Thyroid gland (tissue), 4 donors: ENCODE data around the gene B3GNT8.
A peak's percentile ranks its signal among the peaks of the same experiment; 100 is the strongest.

Experiments used
- POLR2A ChIP-seq, 2 donors: fragments of 450-650 bp; IDR thresholded peaks; one replicate each; pipeline ENCODE4 v1.6.1; 2017; ENCODE audit warnings: antibody characterized with exemption in 2 of 2, mild to moderate bottlenecking in 2 of 2, moderate library complexity in 1 of 2
- TF ChIP-seq, protein P1 (sequence below), 6 experiments: fragments of 200-600 bp in 3 of 6; fragments of 450-650 bp in 3 of 6; sonication (generic) in 3 of 6; IDR thresholded peaks; one replicate each; pipeline ENCODE4 v1.5.1; 2016 to 2019; ENCODE audit warnings: antibody characterized with exemption in 6 of 6, mild to moderate bottlenecking in 2 of 6, inconsistent platforms in 1 of 6, moderate library complexity in 1 of 6

DNA sequence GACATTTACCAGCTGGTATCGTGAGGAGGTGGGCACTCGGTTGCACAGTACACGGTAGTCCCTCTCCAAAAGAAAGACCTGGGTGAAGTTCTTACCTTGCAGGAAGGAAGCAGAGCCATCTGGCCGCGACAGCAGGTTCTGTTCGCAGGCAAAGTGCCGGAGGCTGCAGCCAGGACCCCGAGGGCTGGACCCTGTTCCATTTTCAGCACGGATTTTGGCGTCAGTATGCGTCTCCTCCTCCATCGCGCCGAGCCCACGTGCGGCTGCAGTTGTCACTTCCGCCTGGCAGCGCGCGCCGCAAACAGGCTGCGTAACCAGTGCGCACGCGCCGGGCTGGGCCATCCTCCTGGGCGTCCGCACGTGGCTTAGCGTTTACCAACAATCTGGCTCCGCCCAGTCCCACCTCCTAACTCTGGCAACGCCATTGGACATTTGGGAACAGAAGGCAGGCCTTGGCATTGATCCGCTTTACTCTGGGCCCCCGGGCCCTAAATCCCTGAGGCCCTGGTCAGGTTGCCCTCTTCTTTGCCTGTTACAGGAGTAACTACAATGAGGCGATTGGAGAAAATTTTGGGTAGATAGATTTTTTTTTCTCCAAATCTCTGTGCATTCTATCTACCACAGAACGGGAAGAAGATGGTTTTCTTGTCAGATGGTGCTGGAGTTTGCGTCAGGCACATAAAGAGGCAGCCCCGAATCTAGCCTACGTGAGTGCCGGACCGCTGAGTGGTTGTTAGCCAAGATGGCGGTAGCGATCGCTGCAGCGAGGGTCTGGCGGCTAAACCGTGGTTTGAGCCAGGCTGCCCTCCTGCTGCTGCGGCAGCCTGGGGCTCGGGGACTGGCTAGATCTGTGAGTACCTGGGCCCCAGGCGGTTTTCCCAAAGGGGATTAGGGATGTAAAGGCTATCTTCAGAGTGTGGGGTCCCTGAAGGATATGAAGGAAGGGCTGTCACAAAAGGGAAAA is 29.8 kb downstream of the B3GNT8 start, which contains the start of the genes BCKDHA and EXOSC5:
- TF ChIP-seq, protein P1, sequence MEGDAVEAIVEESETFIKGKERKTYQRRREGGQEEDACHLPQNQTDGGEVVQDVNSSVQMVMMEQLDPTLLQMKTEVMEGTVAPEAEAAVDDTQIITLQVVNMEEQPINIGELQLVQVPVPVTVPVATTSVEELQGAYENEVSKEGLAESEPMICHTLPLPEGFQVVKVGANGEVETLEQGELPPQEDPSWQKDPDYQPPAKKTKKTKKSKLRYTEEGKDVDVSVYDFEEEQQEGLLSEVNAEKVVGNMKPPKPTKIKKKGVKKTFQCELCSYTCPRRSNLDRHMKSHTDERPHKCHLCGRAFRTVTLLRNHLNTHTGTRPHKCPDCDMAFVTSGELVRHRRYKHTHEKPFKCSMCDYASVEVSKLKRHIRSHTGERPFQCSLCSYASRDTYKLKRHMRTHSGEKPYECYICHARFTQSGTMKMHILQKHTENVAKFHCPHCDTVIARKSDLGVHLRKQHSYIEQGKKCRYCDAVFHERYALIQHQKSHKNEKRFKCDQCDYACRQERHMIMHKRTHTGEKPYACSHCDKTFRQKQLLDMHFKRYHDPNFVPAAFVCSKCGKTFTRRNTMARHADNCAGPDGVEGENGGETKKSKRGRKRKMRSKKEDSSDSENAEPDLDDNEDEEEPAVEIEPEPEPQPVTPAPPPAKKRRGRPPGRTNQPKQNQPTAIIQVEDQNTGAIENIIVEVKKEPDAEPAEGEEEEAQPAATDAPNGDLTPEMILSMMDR (IDR thresholded peaks at IDR 0.05) = peak in 1 of 6 experiments; percentile 8
- peak in 1 of 2 donors; percentile 48 for TF ChIP-seq POLR2A (IDR thresholded peaks at IDR 0.05)
